ENCODE data around the gene S100A8.
"Not testable (repeated sequence)": the region's sequence is repeated elsewhere in the genome, so short reads cannot be mapped to it uniquely, and the experiment has no call there.

The S100A8 gene

DNA sequence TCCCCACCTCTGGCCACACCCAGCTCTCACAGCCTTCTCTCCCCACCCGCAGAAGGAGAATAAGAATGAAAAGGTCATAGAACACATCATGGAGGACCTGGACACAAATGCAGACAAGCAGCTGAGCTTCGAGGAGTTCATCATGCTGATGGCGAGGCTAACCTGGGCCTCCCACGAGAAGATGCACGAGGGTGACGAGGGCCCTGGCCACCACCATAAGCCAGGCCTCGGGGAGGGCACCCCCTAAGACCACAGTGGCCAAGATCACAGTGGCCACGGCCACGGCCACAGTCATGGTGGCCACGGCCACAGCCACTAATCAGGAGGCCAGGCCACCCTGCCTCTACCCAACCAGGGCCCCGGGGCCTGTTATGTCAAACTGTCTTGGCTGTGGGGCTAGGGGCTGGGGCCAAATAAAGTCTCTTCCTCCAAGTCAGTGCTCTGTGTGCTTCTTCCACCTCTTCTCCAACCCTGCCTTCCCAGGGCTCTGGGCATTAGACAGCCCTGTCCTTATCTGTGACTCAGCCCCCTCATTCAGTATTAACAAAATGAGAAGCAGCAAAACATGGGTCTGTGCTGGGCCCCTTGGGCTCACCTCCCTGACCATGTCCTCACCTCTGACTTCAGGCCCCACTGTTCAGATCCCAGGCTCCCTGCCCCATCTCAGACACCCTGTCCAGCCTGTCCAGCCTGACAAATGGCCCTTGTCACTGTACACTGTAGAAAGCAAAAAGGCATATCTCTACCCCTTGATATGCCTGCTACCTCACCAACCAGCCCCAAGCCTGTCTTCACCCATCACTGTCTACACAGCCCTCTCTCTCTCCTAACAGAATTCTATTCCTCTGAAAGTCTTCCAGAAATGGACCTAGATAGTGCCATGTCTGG lies 30.0 kb downstream of the S100A8 start:
- no peak for DNase-seq

DNA sequence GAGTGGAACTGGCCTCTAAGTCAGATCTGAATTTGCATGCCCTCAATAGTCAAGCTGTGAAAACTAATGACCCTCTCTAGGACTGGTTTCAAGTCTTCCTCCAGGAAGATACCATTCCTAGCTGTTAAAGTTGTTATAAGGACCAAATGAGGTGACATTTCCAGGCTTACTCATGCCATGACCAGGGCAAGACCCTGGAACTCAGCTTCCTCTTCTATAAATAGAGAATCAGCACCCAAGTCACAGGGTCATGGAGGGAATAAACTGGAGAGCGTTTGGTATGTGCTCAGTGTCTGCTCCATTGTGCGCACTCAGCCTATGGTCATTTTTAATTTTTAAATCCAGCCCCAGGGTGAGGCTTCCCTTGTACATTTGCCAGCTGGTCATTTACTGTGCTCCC lies 30.7 kb downstream of the S100A8 start:
- no peak for DNase-seq

DNA sequence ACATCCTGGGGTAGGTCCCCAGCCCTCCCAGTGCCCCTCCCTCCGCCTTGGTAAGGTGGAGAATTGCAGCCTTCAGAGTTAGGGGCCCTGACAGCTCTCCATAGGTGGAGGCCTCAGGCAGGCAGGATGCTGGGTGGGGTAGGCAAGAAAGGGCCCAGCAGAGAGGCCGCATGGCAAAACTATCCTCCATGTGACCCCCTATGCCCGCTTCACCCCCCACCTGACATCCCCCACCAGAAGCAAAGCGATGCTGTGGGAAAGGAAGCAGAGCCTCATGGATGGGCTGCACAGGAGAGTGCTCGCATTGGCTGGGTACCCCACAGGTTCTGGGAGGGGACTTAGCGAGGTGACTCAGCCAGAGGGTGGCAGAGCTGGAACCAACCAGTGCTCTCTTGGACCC lies 31.6 kb downstream of the S100A8 start:
- no peak for DNase-seq

GRCh38 chr1:153358691-153358975 lies 32.2 kb downstream of the S100A8 start:
- no peak for DNase-seq

- no peak for DNase-seq
Observed at GRCh38 chr1:153357853-153358690, 32.8 kb downstream of the S100A8 start, which contains the start of gene S100A9. Gene S100A9 (plus strand): TSS chr1:153357854. CDS start chr1:153358284, 430 bp downstream.

- DNase-seq, result no peak
Observed at GRCh38 chr1:153357076-153357852, 33.6 kb downstream of the S100A8 start.

DNA sequence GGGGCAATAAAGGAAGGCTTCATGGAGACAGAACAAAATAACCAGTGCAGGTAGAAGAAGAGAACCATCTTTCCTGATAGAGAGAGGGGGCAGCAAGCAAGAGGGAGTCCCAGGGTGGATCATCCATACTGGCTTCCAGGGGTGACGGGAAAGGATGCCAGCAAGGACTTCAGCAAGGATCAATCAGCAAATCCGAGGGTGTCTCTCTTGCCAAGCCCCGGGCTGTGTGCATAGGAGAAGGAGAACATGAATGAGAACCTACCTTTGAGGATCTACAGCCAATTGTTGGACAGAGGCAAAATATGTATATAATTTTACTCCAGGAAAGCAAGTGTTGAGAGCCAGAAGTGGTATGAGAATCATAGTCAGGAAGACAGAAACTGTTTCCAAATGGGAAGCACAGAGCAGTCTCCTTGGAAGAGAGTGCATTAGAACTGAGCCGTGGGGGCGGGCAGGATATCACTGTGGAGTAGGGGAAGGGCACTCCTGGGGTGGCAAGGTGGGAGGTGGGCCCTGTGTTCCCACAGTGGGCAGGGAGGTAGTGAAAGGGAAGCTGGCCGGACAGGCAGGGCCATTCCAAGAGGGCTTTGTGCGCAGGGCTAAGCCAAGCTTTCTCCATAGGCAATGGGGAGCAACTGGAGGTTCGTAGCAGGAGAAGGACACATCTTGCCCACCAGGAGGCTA lies 34.3 kb downstream of the S100A8 start:
- no peak for DNase-seq

DNA sequence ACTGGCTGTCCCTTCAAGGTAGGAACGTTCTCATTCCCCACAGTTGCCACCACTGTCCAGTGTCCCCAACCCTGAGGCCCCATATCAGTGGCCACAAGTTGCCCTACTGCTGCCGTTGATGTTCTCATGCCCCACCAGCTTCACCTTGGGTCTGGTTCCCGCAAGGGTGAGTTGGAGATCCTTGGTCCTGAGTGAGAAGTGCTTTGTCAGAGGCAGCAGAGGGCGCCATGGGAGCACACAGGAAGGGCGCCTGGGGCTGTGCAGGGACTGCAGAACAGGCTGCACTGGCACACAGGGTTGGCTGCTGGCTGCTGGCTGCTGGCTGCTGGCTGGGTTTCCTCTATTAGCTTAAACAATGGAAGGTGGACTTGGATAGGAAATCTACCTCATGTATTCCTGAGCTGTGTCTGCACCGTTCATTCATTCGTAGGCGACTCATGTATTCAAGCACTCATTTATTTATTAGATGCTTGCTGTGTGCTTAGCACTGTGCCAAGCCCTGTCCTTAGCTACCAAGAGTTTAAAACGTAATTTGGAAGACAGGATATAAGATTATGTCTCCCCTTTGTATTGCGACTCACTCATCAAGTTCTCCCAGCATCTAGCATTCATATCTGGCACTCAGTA lies 35.3 kb downstream of the S100A8 start:
- DNase-seq, result no peak

- no peak for DNase-seq
Observed at GRCh38 chr1:153354515-153355193, 36.2 kb downstream of the S100A8 start.

GRCh38 chr1:153353226-153353947 lies 37.5 kb downstream of the S100A8 start:
- DNase-seq, result no peak

DNA sequence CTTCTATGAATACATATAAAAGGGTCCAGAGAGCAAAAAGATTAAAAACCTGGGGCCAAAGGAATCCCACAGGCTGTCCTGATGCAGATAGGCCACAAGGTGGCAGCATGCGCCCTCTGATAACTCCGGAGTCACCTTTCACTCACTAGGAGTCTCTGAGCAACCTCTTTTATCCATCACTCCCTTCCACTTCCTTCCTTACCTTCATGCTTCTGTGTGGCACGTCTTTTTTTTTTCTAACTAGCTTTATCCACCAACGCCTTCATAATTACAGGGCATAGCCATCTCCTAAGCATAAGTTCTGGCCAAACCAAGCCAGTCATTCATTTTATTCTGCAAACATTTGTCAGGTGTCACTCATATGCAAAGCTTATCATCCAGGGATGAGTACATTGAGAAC lies 38.4 kb downstream of the S100A8 start:
- DNase-seq, result peak; percentile 48

DNA sequence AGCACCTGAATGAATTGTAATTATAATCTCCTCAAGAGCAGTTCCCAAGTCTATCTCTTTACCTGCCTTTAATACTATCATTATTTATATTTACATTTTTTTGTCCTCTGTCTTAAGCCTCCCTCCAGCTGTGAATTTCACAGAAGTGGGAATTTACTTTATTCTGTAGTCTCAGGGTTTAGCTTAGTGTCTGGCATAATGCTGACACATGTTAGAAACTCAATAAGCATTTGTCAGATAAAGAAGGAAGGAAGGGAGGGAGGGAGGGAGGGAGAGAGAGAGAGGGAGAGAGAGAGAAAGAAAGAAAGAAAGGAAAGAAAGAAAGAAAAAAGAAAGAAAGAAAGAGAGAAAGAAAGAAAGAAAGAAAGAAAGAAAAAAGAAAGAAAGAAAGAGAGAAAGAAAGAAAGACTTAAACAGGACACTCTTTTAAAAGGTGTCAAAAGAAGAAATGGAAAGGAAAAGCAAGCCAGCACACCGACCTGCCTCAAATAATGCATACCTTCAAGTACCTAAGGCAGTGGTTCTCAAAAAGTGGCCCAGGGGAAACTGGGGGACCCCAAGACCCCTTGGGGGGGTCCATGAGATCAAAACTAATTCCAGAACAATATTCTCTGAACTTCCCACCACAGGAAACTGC lies 40.4 kb downstream of the S100A8 start:
- no peak for DNase-seq

GRCh38 chr1:153349363-153350320 lies 41.2 kb downstream of the S100A8 start:
- no peak for DNase-seq

GRCh38 chr1:153348511-153349362 lies 42.1 kb downstream of the S100A8 start, which contains the start of gene PGLYRP4:
Gene PGLYRP4 (minus strand): TSS chr1:153348841. CDS start chr1:153347932, 909 bp downstream.
- no peak for DNase-seq

- no peak for DNase-seq
Observed at GRCh38 chr1:153347856-153348255, 43.0 kb downstream of the S100A8 start.

DNA sequence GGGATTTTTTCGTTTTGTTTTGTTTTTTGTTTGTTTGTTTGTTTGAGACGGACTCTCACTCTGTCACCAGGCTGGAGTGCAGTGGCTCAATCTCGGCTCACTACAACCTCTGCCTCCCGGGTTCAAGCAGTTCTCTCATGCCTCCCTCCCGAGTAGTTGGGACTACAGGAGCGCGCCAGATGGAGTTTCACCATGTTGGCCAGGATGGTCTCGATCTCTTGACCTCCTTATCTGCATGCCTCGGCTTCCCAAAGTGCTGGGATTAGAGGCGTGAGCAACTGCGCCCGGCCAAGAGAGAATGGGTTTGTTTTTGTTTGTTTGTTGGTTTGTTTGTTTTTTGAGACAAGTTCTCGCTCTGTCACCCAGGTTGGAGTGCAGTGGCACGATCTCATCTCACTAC lies 43.8 kb downstream of the S100A8 start:
- not testable (repeated sequence) for DNase-seq

GRCh38 chr1:153346077-153346723 lies 44.7 kb downstream of the S100A8 start:
- DNase-seq, result no peak
